WTC11 (cell line): ENCODE measurements around the gene DAAM2. TPM values are rescaled to one million over a fixed set of nuclear protein-coding genes. Genes with fewer than 3 reads are reported as not detected.

Experiments used
- ATAC-seq: fragments of 200-7000 bp; cut with Tn5 transposase; 2 replicates; pipeline ENCODE4 v1.10.0; 2021; ENCODE audit warnings: mild to moderate bottlenecking, moderate library complexity
- CTCF ChIA-PET: fragments of 300-600 bp; sonication (Branson Sonifier 250); formaldehyde crosslinking; loops from one replicate; lab custom pipeline; 2021; ENCODE audit warnings: antibody characterized with exemption; lab: Charles Lee
- POLR2A ChIA-PET: fragments of 350-600 bp; sonication (Branson Sonifier 250); formaldehyde crosslinking; loops from one replicate; lab custom pipeline; 2021; ENCODE audit warnings: antibody characterized with exemption; lab: Charles Lee
- DNase-seq: peaks from one replicate; pipeline ENCODE4 v3.0.0; 2021; ENCODE audit warnings: low spot score
- H3K27ac Mint-ChIP-seq: 2 replicates; pipeline ENCODE4 v1.8.0; 2021; ENCODE audit warnings: mixed read lengths
- H3K27me3 Mint-ChIP-seq: 2 replicates; pipeline ENCODE4 v1.8.0; 2021; ENCODE audit warnings: low read depth, mild to moderate bottlenecking, moderate library complexity, mixed read lengths
- H3K36me3 Mint-ChIP-seq: 2 replicates; pipeline ENCODE4 v1.8.0; 2021; ENCODE audit warnings: mixed read lengths
- H3K4me1 Mint-ChIP-seq: 2 replicates; pipeline ENCODE4 v1.8.0; 2022; ENCODE audit warnings: mixed read lengths
- H3K4me3 Mint-ChIP-seq: 2 replicates; pipeline ENCODE4 v1.8.0; 2021; ENCODE audit warnings: mild to moderate bottlenecking, moderate library complexity, mixed read lengths
- H3K9me3 Mint-ChIP-seq: 2 replicates; pipeline ENCODE4 v1.8.0; 2021; ENCODE audit warnings: mixed read lengths
- ELF4 ChIP-seq: sonication (generic); formaldehyde crosslinking; IDR thresholded peaks from 2 replicates; pipeline ENCODE4 v1.8.1; 2022; ENCODE audit warnings: low read depth, mild to moderate bottlenecking, moderate library complexity, missing genetic modification reagents
- FOXP1 ChIP-seq: sonication (generic); formaldehyde crosslinking; IDR thresholded peaks from 2 replicates; pipeline ENCODE4 v1.8.0; 2022; ENCODE audit warnings: missing genetic modification reagents, mild to moderate bottlenecking, moderate library complexity, borderline replicate concordance
- HMGA2 ChIP-seq: fragments of 250-450 bp; sonication (Bioruptor Pico); IDR thresholded peaks from 2 replicates; pipeline ENCODE4 v1.4.0; 2021; ENCODE audit warnings: mild to moderate bottlenecking, moderate library complexity
- NFE2L1 ChIP-seq: sonication (generic); formaldehyde crosslinking; IDR thresholded peaks from 2 replicates; pipeline ENCODE4 v1.8.1; 2023; ENCODE audit warnings: missing genetic modification reagents
- NR1H2 ChIP-seq: sonication (generic); formaldehyde crosslinking; IDR thresholded peaks from 2 replicates; pipeline ENCODE4 v1.9.0; 2021; ENCODE audit warnings: mild to moderate bottlenecking, moderate library complexity, missing genetic modification reagents
- TP53 ChIP-seq: sonication (generic); formaldehyde crosslinking; IDR thresholded peaks from 2 replicates; pipeline ENCODE4 v1.8.1; 2023; ENCODE audit warnings: mild to moderate bottlenecking, missing genetic modification reagents
- ZNF219 ChIP-seq: sonication (generic); formaldehyde crosslinking; IDR thresholded peaks from 2 replicates; pipeline ENCODE4 v1.8.0; 2023; ENCODE audit warnings: missing genetic modification reagents, mild to moderate bottlenecking, borderline replicate concordance
- ZNF317 ChIP-seq: sonication (generic); formaldehyde crosslinking; IDR thresholded peaks from 2 replicates; pipeline ENCODE4 v1.8.1; 2023; ENCODE audit warnings: low read depth, mild to moderate bottlenecking, moderate library complexity, missing genetic modification reagents, borderline replicate concordance
- total RNA-seq: library from RNA; stranded (reverse); gene quantifications from 3 replicates; pipeline ENCODE4 v1.2.3, GENCODE V29; 2021
- TF ChIP-seq, protein P1 (sequence below): sonication (generic); formaldehyde crosslinking; IDR thresholded peaks from 2 replicates; pipeline ENCODE4 v1.8.0; 2023; ENCODE audit warnings: missing genetic modification reagents, mild to moderate bottlenecking, borderline replicate concordance
- TF ChIP-seq, protein P2 (sequence below): sonication (generic); formaldehyde crosslinking; IDR thresholded peaks from 2 replicates; pipeline ENCODE4 v1.8.1; 2023; ENCODE audit warnings: mild to moderate bottlenecking, missing genetic modification reagents, moderate library complexity
- TF ChIP-seq, protein P3 (sequence below): sonication (generic); formaldehyde crosslinking; IDR thresholded peaks from 2 replicates; pipeline ENCODE4 v1.8.1; 2022; ENCODE audit warnings: missing genetic modification reagents, borderline replicate concordance
- TF ChIP-seq, protein P4 (sequence below): fragments of 250-450 bp; sonication (Bioruptor Pico); IDR thresholded peaks from 2 replicates; pipeline ENCODE4 v1.8.0; 2021; ENCODE audit warnings: mild to moderate bottlenecking
- TF ChIP-seq, protein P5 (sequence below): sonication (generic); formaldehyde crosslinking; conservative IDR thresholded peaks from 2 replicates; pipeline ENCODE4 v1.8.1; 2023; ENCODE audit warnings: mild to moderate bottlenecking, low read depth, missing genetic modification reagents, moderate library complexity
- TF ChIP-seq, protein P6 (sequence below): sonication (generic); formaldehyde crosslinking; IDR thresholded peaks from 2 replicates; pipeline ENCODE4 v1.8.0; 2023; ENCODE audit warnings: missing genetic modification reagents
- TF ChIP-seq, protein P7 (sequence below): sonication (generic); formaldehyde crosslinking; IDR thresholded peaks from 2 replicates; pipeline ENCODE4 v1.8.0; 2022; ENCODE audit warnings: mild to moderate bottlenecking, missing genetic modification reagents

The DAAM2 gene
- total RNA-seq, 1 experiment from 2014 or later, result 2.0 TPM

DNA sequence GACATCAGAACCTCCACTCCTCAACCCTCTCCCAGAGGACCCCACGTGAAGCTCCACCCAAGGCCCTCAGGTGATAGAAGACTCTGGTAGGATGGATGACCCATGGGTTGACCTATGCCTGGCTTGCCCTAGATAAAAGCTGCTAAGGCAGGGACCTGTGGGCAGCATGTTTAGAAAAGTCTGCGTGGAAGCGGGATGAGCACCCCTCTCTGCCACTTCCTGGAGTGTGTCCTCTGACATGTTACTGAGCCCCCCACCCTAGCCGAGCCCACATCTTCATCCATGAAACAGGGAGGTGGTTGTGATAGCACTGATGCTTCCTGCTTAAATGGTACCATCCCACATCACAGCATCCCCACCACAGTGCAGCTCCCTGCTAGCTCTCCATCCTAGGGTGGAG, 120.3 kb downstream of the DAAM2 start:
- ATAC-seq (no peak), DNase-seq (no peak)
- Mint-ChIP-seq H3K9me3 (no peaks in the 10 kb centered on the region), H3K36me3 (peaks cover 17% of the 10 kb centered on the region), H3K27ac (no peak overlapping the region), H3K4me3 (no peak overlapping the region), H3K4me1 (0 out of 2 replicates have a peak, but pooled peaks cover 2% of the 10 kb centered on the region), H3K27me3 (no peaks in the 10 kb centered on the region)
- CTCF ChIA-PET, result no interaction called here
- POLR2A ChIA-PET, result no interaction called here
- TF ChIP-seq, protein P1, sequence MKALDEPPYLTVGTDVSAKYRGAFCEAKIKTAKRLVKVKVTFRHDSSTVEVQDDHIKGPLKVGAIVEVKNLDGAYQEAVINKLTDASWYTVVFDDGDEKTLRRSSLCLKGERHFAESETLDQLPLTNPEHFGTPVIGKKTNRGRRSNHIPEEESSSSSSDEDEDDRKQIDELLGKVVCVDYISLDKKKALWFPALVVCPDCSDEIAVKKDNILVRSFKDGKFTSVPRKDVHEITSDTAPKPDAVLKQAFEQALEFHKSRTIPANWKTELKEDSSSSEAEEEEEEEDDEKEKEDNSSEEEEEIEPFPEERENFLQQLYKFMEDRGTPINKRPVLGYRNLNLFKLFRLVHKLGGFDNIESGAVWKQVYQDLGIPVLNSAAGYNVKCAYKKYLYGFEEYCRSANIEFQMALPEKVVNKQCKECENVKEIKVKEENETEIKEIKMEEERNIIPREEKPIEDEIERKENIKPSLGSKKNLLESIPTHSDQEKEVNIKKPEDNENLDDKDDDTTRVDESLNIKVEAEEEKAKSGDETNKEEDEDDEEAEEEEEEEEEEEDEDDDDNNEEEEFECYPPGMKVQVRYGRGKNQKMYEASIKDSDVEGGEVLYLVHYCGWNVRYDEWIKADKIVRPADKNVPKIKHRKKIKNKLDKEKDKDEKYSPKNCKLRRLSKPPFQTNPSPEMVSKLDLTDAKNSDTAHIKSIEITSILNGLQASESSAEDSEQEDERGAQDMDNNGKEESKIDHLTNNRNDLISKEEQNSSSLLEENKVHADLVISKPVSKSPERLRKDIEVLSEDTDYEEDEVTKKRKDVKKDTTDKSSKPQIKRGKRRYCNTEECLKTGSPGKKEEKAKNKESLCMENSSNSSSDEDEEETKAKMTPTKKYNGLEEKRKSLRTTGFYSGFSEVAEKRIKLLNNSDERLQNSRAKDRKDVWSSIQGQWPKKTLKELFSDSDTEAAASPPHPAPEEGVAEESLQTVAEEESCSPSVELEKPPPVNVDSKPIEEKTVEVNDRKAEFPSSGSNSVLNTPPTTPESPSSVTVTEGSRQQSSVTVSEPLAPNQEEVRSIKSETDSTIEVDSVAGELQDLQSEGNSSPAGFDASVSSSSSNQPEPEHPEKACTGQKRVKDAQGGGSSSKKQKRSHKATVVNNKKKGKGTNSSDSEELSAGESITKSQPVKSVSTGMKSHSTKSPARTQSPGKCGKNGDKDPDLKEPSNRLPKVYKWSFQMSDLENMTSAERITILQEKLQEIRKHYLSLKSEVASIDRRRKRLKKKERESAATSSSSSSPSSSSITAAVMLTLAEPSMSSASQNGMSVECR (CRISPR knock-in tag), result no peak
- no peak for TF ChIP-seq ZNF317 (CRISPR knock-in tag)
- TF ChIP-seq, protein P2, sequence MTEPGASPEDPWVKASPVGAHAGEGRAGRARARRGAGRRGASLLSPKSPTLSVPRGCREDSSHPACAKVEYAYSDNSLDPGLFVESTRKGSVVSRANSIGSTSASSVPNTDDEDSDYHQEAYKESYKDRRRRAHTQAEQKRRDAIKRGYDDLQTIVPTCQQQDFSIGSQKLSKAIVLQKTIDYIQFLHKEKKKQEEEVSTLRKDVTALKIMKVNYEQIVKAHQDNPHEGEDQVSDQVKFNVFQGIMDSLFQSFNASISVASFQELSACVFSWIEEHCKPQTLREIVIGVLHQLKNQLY (CRISPR knock-in tag), result no peak
- TF ChIP-seq, protein P3, sequence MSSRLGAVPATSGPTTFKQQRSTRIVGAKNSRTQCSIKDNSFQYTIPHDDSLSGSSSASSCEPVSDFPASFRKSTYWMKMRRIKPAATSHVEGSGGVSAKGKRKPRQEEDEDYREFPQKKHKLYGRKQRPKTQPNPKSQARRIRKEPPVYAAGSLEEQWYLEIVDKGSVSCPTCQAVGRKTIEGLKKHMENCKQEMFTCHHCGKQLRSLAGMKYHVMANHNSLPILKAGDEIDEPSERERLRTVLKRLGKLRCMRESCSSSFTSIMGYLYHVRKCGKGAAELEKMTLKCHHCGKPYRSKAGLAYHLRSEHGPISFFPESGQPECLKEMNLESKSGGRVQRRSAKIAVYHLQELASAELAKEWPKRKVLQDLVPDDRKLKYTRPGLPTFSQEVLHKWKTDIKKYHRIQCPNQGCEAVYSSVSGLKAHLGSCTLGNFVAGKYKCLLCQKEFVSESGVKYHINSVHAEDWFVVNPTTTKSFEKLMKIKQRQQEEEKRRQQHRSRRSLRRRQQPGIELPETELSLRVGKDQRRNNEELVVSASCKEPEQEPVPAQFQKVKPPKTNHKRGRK (CRISPR knock-in tag), result no peak
- no peak for TF ChIP-seq ZNF219

DNA sequence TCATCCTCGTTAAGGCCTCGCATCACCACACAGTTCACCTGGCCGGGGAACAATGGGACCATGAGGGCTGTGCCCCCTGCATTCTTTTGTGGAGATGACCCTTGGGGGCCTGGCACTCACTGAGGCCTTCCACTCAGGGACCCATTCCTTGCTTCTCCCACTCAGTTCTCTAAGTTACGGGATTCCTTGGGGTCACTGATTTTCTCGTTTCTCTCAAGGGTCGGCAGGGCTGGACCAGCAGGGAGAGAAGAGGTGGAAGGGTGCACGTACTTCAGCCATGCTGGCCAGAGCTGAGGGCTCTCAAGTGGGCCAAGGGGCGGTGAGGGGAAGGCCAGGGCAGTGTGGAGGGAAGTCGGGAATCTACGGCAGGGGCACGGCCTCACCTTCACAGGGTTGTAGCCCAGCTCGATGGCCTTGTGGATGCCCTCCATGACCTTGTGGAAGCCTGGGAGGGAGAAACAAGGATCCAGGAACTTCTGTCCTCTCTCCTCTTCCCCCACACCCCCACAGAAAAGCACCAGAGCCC, 121.3 kb downstream of the DAAM2 start:
- ChIA-PET CTCF (no interaction called here), POLR2A (no interaction called here)
- H3K36me3 Mint-ChIP-seq, result peaks cover 20% of the 10 kb centered on the region
- H3K9me3 Mint-ChIP-seq, result no peaks in the 10 kb centered on the region
- no peaks in the 10 kb centered on the region for H3K27me3 Mint-ChIP-seq
- 0 out of 2 replicates have a peak, but pooled peaks cover 9% of the 10 kb centered on the region for H3K4me1 Mint-ChIP-seq
- H3K27ac Mint-ChIP-seq, result no peak overlapping the region
- TF ChIP-seq NFE2L1 (CRISPR knock-in tag), result no peak
- TF ChIP-seq NR1H2 (CRISPR knock-in tag), result no peak
- no peak for TF ChIP-seq FOXP1 (CRISPR knock-in tag)
- ATAC-seq (no peak), DNase-seq (no peak)
- no peak overlapping the region for H3K4me3 Mint-ChIP-seq

DNA sequence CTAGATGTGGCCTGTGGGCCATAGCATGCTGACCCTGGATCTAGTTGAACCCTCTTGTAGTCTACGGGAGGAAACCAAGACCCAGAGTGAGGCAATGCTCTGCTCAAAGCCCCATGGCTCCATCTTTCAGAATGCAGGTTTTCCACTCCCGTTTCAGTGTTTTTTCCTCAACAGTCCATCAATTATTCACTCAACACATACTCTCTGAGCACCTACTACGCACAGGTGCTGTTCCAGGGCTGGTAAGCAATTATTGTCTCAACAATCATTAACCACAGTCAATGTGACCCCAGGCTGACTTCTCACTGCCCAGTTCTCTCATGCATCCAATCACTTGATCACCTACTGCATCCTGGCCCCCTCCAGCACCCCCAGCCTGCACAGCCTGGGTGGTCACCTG, 122.1 kb downstream of the DAAM2 start:
- TF ChIP-seq, protein P4, sequence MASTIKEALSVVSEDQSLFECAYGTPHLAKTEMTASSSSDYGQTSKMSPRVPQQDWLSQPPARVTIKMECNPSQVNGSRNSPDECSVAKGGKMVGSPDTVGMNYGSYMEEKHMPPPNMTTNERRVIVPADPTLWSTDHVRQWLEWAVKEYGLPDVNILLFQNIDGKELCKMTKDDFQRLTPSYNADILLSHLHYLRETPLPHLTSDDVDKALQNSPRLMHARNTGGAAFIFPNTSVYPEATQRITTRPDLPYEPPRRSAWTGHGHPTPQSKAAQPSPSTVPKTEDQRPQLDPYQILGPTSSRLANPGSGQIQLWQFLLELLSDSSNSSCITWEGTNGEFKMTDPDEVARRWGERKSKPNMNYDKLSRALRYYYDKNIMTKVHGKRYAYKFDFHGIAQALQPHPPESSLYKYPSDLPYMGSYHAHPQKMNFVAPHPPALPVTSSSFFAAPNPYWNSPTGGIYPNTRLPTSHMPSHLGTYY, result no peak
- no peak for TF ChIP-seq TP53 (CRISPR knock-in tag)
- TF ChIP-seq, protein P5, sequence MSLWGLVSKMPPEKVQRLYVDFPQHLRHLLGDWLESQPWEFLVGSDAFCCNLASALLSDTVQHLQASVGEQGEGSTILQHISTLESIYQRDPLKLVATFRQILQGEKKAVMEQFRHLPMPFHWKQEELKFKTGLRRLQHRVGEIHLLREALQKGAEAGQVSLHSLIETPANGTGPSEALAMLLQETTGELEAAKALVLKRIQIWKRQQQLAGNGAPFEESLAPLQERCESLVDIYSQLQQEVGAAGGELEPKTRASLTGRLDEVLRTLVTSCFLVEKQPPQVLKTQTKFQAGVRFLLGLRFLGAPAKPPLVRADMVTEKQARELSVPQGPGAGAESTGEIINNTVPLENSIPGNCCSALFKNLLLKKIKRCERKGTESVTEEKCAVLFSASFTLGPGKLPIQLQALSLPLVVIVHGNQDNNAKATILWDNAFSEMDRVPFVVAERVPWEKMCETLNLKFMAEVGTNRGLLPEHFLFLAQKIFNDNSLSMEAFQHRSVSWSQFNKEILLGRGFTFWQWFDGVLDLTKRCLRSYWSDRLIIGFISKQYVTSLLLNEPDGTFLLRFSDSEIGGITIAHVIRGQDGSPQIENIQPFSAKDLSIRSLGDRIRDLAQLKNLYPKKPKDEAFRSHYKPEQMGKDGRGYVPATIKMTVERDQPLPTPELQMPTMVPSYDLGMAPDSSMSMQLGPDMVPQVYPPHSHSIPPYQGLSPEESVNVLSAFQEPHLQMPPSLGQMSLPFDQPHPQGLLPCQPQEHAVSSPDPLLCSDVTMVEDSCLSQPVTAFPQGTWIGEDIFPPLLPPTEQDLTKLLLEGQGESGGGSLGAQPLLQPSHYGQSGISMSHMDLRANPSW (CRISPR knock-in tag), result no peak
- TF ChIP-seq HMGA2 (CRISPR knock-in tag), result no peak
- TF ChIP-seq, protein P6, sequence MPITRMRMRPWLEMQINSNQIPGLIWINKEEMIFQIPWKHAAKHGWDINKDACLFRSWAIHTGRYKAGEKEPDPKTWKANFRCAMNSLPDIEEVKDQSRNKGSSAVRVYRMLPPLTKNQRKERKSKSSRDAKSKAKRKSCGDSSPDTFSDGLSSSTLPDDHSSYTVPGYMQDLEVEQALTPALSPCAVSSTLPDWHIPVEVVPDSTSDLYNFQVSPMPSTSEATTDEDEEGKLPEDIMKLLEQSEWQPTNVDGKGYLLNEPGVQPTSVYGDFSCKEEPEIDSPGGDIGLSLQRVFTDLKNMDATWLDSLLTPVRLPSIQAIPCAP (CRISPR knock-in tag), result no peak
- TF ChIP-seq, protein P7, sequence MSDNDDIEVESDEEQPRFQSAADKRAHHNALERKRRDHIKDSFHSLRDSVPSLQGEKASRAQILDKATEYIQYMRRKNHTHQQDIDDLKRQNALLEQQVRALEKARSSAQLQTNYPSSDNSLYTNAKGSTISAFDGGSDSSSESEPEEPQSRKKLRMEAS (CRISPR knock-in tag), result no peak
- TF ChIP-seq ELF4 (CRISPR knock-in tag), result no peak
- DNase-seq (no peak), ATAC-seq (no peak)
- peaks cover 21% of the 10 kb centered on the region for H3K36me3 Mint-ChIP-seq
- H3K27me3 Mint-ChIP-seq, result no peaks in the 10 kb centered on the region
- H3K9me3 Mint-ChIP-seq, result no peaks in the 10 kb centered on the region
- ChIA-PET POLR2A (no interaction called here), CTCF (no interaction called here)
- 0 out of 2 replicates have a peak, but pooled peaks cover 9% of the 10 kb centered on the region for H3K4me1 Mint-ChIP-seq
- H3K4me3 Mint-ChIP-seq, result no peak overlapping the region
- H3K27ac Mint-ChIP-seq, result no peak overlapping the region
